ENCODE results near the gene SEMA3F.
A peak's percentile ranks its signal among the peaks of the same experiment; 100 is the strongest.

Gene SEMA3F

GRCh38 chr3:50236484-50237132 is 81.5 kb downstream of the SEMA3F start:
- DNase-seq: no peak

DNA sequence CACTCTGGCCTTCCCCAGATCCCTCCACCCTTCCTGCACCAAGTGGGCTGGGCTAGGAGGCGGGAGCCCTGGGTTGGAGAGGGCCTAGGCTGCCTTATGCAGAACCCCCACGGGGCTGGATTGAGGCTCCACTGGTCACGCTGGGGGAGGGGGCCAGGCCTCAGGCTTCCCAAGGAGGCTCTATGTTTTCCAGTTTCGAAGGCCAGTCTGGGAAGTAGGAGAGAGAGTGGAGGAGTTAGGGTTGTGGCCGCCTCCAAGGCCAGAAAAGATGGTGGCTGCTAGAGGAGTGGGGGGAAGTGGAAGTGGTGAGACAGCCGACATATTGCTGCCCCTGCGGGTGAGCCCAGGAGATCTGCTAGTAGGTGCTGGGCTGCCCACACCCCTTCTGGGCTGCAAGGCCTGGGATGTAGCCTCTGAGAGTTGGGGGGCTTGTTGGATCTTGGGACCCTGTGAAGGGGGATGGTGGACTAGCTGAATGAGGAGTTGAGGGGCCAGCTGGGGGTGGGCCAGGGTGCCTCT is 82.1 kb downstream of the SEMA3F start:
- DNase-seq: peak in 1 of 4 experiments; percentile 15

DNA sequence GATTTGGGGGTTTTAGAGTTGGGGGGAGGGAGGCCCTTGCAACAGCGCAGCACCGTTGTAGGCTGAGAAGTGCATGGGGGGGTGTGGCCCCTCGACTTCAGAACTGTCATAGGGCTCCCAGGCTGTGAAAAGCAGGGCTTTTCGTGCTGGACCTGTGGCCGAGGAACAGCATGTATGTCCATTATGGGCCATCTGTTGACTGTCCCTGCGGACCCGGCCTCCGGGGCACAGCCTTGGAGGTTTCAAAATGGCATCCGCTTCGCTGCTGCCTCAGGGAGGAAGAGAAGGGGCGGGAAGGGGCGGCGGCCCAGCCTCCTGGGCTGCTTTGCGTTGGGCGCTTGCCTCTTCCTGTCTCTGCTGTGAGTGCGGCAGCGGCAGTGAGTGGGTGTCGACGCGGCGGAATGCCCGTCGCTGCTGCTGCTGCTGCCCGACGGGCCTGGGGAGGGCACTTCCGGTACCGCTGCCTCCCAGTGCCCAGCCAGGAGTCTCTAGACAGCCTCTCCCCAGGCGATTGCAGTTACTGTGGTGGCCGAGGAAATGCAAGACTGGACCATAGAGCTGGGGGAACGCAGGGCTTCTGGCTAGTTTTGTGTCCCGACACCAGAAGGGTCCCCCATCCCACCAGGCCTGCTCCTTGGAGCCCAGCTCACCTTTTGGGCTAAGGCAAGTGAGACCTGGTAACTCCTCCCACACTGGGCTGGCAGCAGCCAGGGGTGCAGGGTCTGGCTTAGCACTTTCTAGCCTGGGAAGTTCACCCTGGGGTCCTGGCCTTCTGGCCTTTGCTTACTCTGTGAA is 82.8 kb downstream of the SEMA3F start:
- peak; percentile 63 to 82 (median 73) for DNase-seq

- DNase-seq: no peak
Measured at GRCh38 chr3:50238549-50239026, 83.5 kb downstream of the SEMA3F start.
